Nephron progenitor cell (in vitro differentiated cells): ENCODE results near the gene TNFSF15.

Source experiments
- DNase-seq: peaks from one replicate; pipeline ENCODE4 v3.0.0; 2021
- H3K27ac Mint-ChIP-seq: 2 replicates; pipeline ENCODE4 v1.8.0; 2021; ENCODE audit warnings: mild to moderate bottlenecking, moderate library complexity, mixed read lengths
- H3K27me3 Mint-ChIP-seq: 2 replicates; pipeline ENCODE4 v1.8.0; 2021; ENCODE audit warnings: mild to moderate bottlenecking, low read depth, mixed read lengths; ENCODE audit not compliant: poor library complexity
- H3K36me3 Mint-ChIP-seq: 2 replicates; pipeline ENCODE4 v1.8.0; 2021; ENCODE audit warnings: low read depth, mixed read lengths
- H3K4me1 Mint-ChIP-seq: 2 replicates; pipeline ENCODE4 v1.8.0; 2021; ENCODE audit warnings: mixed read lengths
- H3K4me3 Mint-ChIP-seq: 2 replicates; pipeline ENCODE4 v1.8.0; 2021; ENCODE audit warnings: mild to moderate bottlenecking, moderate library complexity, mixed read lengths
- H3K9me3 Mint-ChIP-seq: 2 replicates; pipeline ENCODE4 v1.8.0; 2021; ENCODE audit warnings: mild to moderate bottlenecking, moderate library complexity, mixed read lengths
- CTCF ChIP-seq: fragments of 200-600 bp; sonication (generic); IDR thresholded peaks from 2 replicates; pipeline ENCODE4 v1.5.0; 2021; ENCODE audit warnings: antibody characterized with exemption

TNFSF15 gene

GRCh38 chr9:114827641-114828302, 21.9 kb upstream of the TNFSF15 start:
- H3K4me1 Mint-ChIP-seq: no peaks in the 10 kb centered on the region
- TF ChIP-seq CTCF: no peak
- H3K36me3 Mint-ChIP-seq: no peaks in the 10 kb centered on the region
- peaks cover 7% of the 10 kb centered on the region for H3K9me3 Mint-ChIP-seq
- H3K4me3 Mint-ChIP-seq: no peak overlapping the region
- H3K27me3 Mint-ChIP-seq: peaks cover 43% of the 10 kb centered on the region
- H3K27ac Mint-ChIP-seq: no peak overlapping the region
- DNase-seq: no peak

- no peak overlapping the region for H3K4me3 Mint-ChIP-seq
- no peaks in the 10 kb centered on the region for H3K4me1 Mint-ChIP-seq
- H3K9me3 Mint-ChIP-seq: no peaks in the 10 kb centered on the region
- TF ChIP-seq CTCF: no peak
- no peak overlapping the region for H3K27ac Mint-ChIP-seq
- no peaks in the 10 kb centered on the region for H3K36me3 Mint-ChIP-seq
- H3K27me3 Mint-ChIP-seq: peaks cover 44% of the 10 kb centered on the region
- DNase-seq: no peak
Measured at GRCh38 chr9:114826431-114826830, 20.6 kb upstream of the TNFSF15 start.

GRCh38 chr9:114825126-114825795, 19.4 kb upstream of the TNFSF15 start:
- H3K4me1 Mint-ChIP-seq: no peaks in the 10 kb centered on the region
- H3K36me3 Mint-ChIP-seq: no peaks in the 10 kb centered on the region
- DNase-seq: no peak
- H3K4me3 Mint-ChIP-seq: no peak overlapping the region
- H3K9me3 Mint-ChIP-seq: no peaks in the 10 kb centered on the region
- no peak for TF ChIP-seq CTCF
- peaks cover 43% of the 10 kb centered on the region for H3K27me3 Mint-ChIP-seq
- H3K27ac Mint-ChIP-seq: no peak overlapping the region

GRCh38 chr9:114824110-114824509, 18.3 kb upstream of the TNFSF15 start:
- Mint-ChIP-seq H3K36me3 (no peaks in the 10 kb centered on the region), H3K4me1 (no peaks in the 10 kb centered on the region), H3K27ac (no peak overlapping the region), H3K27me3 (peaks cover 36% of the 10 kb centered on the region), H3K9me3 (no peaks in the 10 kb centered on the region), H3K4me3 (no peak overlapping the region)
- no peak for DNase-seq
- TF ChIP-seq CTCF: no peak

- DNase-seq: no peak
- H3K4me3 Mint-ChIP-seq: no peak overlapping the region
- no peak overlapping the region for H3K27ac Mint-ChIP-seq
- no peaks in the 10 kb centered on the region for H3K9me3 Mint-ChIP-seq
- peaks cover 32% of the 10 kb centered on the region for H3K27me3 Mint-ChIP-seq
- H3K4me1 Mint-ChIP-seq: no peaks in the 10 kb centered on the region
- no peak for TF ChIP-seq CTCF
- no peaks in the 10 kb centered on the region for H3K36me3 Mint-ChIP-seq
Measured at GRCh38 chr9:114823441-114823840, 17.6 kb upstream of the TNFSF15 start.

GRCh38 chr9:114822708-114823107, 16.9 kb upstream of the TNFSF15 start:
- H3K9me3 Mint-ChIP-seq: no peaks in the 10 kb centered on the region
- H3K4me1 Mint-ChIP-seq: no peaks in the 10 kb centered on the region
- no peak overlapping the region for H3K27ac Mint-ChIP-seq
- peaks cover 32% of the 10 kb centered on the region for H3K27me3 Mint-ChIP-seq
- H3K36me3 Mint-ChIP-seq: no peaks in the 10 kb centered on the region
- no peak for TF ChIP-seq CTCF
- H3K4me3 Mint-ChIP-seq: no peak overlapping the region
- no peak for DNase-seq
